Panc1 (cell line): Measurements from ENCODE around the gene DNAJC16. TPM values are rescaled to one million over a fixed set of nuclear protein-coding genes. Genes with fewer than 3 reads are reported as not detected.
"Not testable (repeated sequence)": the region's sequence is repeated elsewhere in the genome, so short reads cannot be mapped to it uniquely, and the experiment has no call there.

Source experiments
- ATAC-seq: fragments of 200-7000 bp; cut with Tn5 transposase; 2 replicates; pipeline ENCODE4 v1.9.1; 2020; ENCODE audit warnings: mild to moderate bottlenecking, moderate library complexity
- BruUV-seq: library from RNA; stranded (reverse); fragments of 400-500 nt; replicated peaks from 2 replicates; lab custom pipeline; 2021; lab: Mats Ljungman, UMichigan
- CTCF ChIA-PET: fragments of 300-600 bp; sonication (Branson Sonifier 250); formaldehyde crosslinking; loops from one replicate; lab custom pipeline; 2022; ENCODE audit warnings: antibody characterized with exemption; lab: Charles Lee
- POLR2A ChIA-PET: fragments of 300-600 bp; sonication (Branson Sonifier 250); formaldehyde crosslinking; loops from one replicate; lab custom pipeline; 2022; ENCODE audit warnings: antibody characterized with exemption; lab: Charles Lee
- DNase-seq: peaks from one replicate; pipeline ENCODE4 v3.0.0-alpha.2; 2010; ENCODE audit warnings: low read depth, low spot score
- H3K27ac ChIP-seq: 2 replicates; pipeline ENCODE4 v1.5.1; 2011; ENCODE audit warnings: mild to moderate bottlenecking, low read length, inconsistent platforms
- H3K27me3 ChIP-seq: fragments of 200-500 bp; sonication (Bioruptor generic); 2 replicates; pipeline ENCODE4 v1.6.0; 2014; ENCODE audit warnings: low read length, inconsistent platforms; ENCODE audit not compliant: control insufficient read depth, insufficient read depth
- H3K36me3 ChIP-seq: fragments of 200-500 bp; sonication (Bioruptor generic); 2 replicates; pipeline ENCODE4 v1.5.1; 2014; ENCODE audit warnings: inconsistent platforms, mild to moderate bottlenecking, low read length, moderate library complexity; ENCODE audit not compliant: control insufficient read depth, insufficient read depth
- H3K4me1 ChIP-seq: 2 replicates; pipeline ENCODE4 v1.5.1; 2011; ENCODE audit warnings: inconsistent platforms, mild to moderate bottlenecking, low read length, moderate library complexity; ENCODE audit not compliant: control insufficient read depth, insufficient read depth
- H3K4me3 ChIP-seq, 2 experiments: 2 replicates each; pipeline ENCODE4 v1.5.1; 2011 to 2012; ENCODE audit warnings: low read depth in 2 of 2, low read length in 2 of 2, mild to moderate bottlenecking in 2 of 2, inconsistent platforms in 1 of 2, moderate library complexity in 1 of 2
- H3K9me3 ChIP-seq: fragments of 200-500 bp; sonication (Bioruptor generic); 2 replicates; pipeline ENCODE4 v1.5.1; 2014; ENCODE audit warnings: low read depth, mild to moderate bottlenecking, inconsistent platforms, low read length, moderate library complexity; ENCODE audit not compliant: control insufficient read depth, insufficient read depth
- CTCF ChIP-seq: fragments of 450-650 bp; IDR thresholded peaks from 2 replicates; pipeline ENCODE4 v1.5.1; 2017; ENCODE audit warnings: mild to moderate bottlenecking
- POLR2AphosphoS5 ChIP-seq: IDR thresholded peaks from 2 replicates; pipeline ENCODE4 v1.6.1; 2012; ENCODE audit warnings: mild to moderate bottlenecking, low read depth, low read length, moderate library complexity
- REST ChIP-seq, 2 experiments: IDR thresholded peaks; 2 replicates each; pipeline ENCODE4 v1.6.1; 2011 to 2012; ENCODE audit warnings: low read depth in 2 of 2, control low read depth in 1 of 2, low read length in 1 of 2, mild to moderate bottlenecking in 1 of 2, moderate library complexity in 1 of 2; ENCODE audit not compliant: insufficient read depth in 1 of 2
- SIN3A ChIP-seq: IDR thresholded peaks from 2 replicates; pipeline ENCODE4 v1.6.1; 2012; ENCODE audit warnings: low read depth, mild to moderate bottlenecking, low read length, moderate library complexity, borderline replicate concordance; ENCODE audit not compliant: insufficient read depth
- TCF7L2 ChIP-seq: IDR thresholded peaks from 2 replicates; pipeline ENCODE4 v1.6.1; 2011; ENCODE audit warnings: mild to moderate bottlenecking, low read depth, low read length, inconsistent platforms
- in situ Hi-C: cut with HindIII; loops from 2 replicates; pipeline ENCODE4 v1.10.0; 2016; ENCODE audit warnings: low sequenced_read_pairs, low pct_unique_long_range_greater_than_20kb
- intact Hi-C: fragments of 100-400 bp; cut with micrococcal nuclease; formaldehyde crosslinking; loops from one replicate; pipeline ENCODE4 v1.10.0; 2022; ENCODE audit not compliant: unreplicated experiment
- total RNA-seq: library from RNA; stranded (reverse); gene quantifications from one replicate; pipeline ENCODE4 v1.2.1, GENCODE V29; 2021; ENCODE audit not compliant: unreplicated experiment

Gene DNAJC16
- total RNA-seq, 1 experiment from 2014 or later = 22.0 TPM

GRCh38 chr1:15477646-15478212 is 48.9 kb upstream of the DNAJC16 start:
- ChIA-PET CTCF (no interaction called here), POLR2A (no interaction called here)
- Histone ChIP-seq H3K36me3 (no peaks in the 10 kb centered on the region), H3K4me1 (no peaks in the 10 kb centered on the region), H3K9me3 (no peaks in the 10 kb centered on the region), H3K27ac (no peak overlapping the region), H3K4me3 (no peak overlapping the region), H3K27me3 (no peaks in the 10 kb centered on the region)
- intact Hi-C loops (no loop called here), in situ Hi-C loops (no loop called here)
- DNase-seq = no peak
- no peak for ATAC-seq
- no peak for TF ChIP-seq CTCF
- no peak for TF ChIP-seq SIN3A
- TF ChIP-seq REST (IDR thresholded peaks at IDR 0.05; ENCODE audit: insufficient read depth in 1 of 2, low read depth in 2 of 2, low read length in 1 of 2) = no peak
- no peak for TF ChIP-seq TCF7L2
- no peak for TF ChIP-seq POLR2AphosphoS5
- BruUV-seq = no TSS peak

GRCh38 chr1:15479654-15480347 is 46.8 kb upstream of the DNAJC16 start:
- DNase-seq = no peak
- no peaks in the 10 kb centered on the region for H3K9me3 ChIP-seq
- ChIA-PET CTCF (interaction anchor here (0.6 kb wide), 1 partner anchor 379 kb away, joined by 5 read pairs; no protein-coding TSS in a partner anchor), POLR2A (no interaction called here)
- in situ Hi-C loops = no loop called here
- BruUV-seq = no TSS peak
- H3K27me3 ChIP-seq = no peaks in the 10 kb centered on the region
- ATAC-seq = no peak
- no peaks in the 10 kb centered on the region for H3K4me1 ChIP-seq
- H3K4me3 ChIP-seq = no peak overlapping the region
- TF ChIP-seq CTCF (no peak), SIN3A (no peak), POLR2AphosphoS5 (no peak), REST (IDR thresholded peaks at IDR 0.05; ENCODE audit: insufficient read depth in 1 of 2, low read depth in 2 of 2, low read length in 1 of 2) (no peak), TCF7L2 (no peak)
- H3K36me3 ChIP-seq = no peaks in the 10 kb centered on the region
- intact Hi-C loops = no loop called here
- no peak overlapping the region for H3K27ac ChIP-seq

GRCh38 chr1:15482455-15482854 is 44.2 kb upstream of the DNAJC16 start:
- ATAC-seq, intact Hi-C loops, H3K27ac ChIP-seq, POLR2A ChIA-PET, H3K27me3 ChIP-seq, DNase-seq, H3K36me3 ChIP-seq, in situ Hi-C loops, BruUV-seq, H3K4me1 ChIP-seq, CTCF ChIA-PET, H3K4me3 ChIP-seq, H3K9me3 ChIP-seq: not testable (repeated sequence)
